AG08396 (cell line): ENCODE measurements around the gene RAB11FIP4.

Experiments
- DNase-seq: peaks from one replicate; pipeline ENCODE4 v3.0.0; 2012; ENCODE audit warnings: low spot score, mixed read lengths

Gene RAB11FIP4

DNA sequence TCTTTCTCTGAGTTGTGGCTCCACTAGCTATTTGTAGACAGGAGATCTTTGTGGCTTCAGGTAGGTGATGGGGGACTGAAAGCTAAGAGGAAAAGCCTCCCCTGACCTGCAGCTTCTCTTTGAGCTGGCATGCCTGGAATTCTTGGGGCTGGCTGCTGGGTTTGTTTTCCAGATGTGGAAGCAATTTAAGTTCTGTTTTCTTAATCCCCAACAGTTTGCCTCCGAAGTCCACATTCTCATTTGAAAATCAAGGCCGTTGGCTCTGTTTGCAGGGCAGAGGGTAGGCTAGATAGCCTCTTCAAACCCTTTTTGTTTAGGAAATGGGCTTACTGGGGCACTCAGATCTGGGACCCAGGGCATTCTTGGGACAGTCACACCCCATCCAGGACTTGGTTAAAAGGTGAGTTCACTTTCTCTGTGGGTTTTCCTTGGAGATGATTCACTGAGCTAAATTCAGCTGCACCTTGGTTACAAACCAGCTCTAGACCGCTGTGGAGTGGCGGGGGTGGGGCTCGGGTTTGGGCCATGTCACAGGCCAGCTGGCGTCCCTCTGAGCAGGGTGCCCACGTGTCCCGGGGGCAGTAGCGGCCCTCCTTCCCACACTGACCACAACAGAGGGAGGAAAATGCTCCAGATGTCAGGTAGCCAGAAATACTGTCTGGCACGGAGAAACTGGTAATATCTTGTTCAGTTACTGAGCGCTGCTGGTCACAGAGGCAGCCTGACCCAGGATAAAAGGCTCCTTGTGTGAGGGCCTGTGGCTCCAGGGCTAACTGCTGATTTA is 108.5 kb downstream of the RAB11FIP4 start:
- DNase-seq, result no peak

DNA sequence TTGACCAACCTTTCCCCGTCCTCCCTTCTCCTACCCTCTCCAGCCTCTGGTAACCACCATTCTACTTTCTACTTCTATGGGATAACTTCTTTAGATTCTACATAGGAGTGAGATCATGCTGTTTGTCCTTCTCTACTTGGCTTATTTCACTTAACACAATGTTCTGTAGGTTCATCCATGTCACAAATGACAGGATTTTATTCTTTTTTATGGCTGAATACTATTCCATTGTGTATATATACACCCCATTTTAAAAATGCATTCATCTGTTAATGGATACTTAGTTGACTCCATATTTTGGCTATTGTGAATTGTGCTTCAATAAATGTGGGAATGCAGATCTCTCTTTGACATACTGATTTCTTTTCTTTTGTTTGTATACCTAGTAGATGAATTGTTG is 115.0 kb downstream of the RAB11FIP4 start:
- DNase-seq, result no peak

DNA sequence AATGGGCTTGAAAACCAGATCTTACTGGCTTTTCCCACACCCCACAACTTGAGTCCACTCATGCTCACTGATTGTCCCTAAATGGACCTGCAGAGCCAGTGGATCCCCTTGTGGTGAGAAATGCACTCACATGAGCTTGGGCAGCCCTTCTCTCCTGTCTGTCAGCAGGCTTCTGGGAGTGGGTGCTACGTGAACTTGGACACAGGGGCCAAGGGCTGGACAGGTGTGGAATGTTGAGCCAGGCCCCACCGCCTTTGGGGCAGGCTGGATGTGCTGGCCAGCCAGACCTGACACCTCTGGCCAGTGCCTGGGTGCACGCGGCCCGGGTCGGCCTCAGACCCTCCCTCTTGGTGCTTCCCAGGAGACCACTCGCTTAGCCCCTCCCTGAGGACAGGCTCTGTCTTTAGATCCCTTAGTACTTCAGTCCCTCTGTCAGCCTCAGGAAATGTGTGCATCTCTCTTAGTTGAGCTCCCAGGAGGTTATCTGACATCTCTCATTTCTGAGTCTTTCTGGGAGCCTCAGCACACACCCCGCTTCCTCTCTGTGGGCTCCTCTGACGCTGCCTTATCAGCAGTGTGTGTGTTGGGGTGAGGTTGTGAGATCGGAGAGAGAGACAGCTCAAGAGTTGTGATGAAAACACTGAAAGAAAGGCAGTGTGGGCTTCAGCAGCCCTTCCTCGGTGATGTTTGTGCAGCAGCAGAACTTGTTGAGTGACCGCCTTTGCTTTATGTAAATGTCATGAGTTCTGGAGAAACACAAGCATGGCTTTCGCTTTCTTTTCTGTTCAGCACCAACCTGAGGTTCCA is 117.0 kb downstream of the RAB11FIP4 start:
- no peak for DNase-seq

DNA sequence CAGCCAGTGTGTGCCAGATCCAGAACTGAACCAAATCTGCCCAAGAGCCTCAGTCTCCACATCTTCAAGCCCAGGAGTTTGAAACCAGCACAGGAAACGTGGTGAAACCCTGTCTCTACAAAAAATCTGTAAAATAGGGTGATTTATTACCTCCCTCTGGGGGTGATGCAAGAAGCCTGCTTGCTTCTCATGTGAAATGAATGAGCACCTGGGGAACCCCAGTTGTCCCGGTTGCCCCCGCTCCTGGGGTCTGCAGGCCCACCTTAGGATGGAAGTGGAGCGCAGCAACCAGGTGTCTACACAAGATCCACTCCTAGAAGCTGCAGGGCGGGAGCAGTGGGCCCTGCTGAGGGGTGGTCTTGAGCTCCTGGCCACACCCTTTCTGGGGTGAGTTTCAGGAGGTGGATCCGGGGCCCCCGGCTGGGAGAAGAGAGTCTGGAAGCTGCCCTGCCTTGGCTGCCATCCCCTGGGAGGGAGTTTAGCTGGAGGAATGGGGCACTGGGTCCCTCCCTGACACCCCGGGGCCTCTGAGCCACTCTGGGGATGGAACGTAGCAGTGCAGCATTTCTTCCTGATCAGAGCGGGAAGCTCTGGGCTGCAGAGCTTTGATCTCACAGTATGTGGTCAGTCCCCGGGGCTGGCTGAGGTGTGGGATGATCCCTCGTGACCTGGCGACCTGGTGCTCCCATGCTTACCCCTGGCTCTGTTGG is 117.8 kb downstream of the RAB11FIP4 start:
- no peak for DNase-seq

DNA sequence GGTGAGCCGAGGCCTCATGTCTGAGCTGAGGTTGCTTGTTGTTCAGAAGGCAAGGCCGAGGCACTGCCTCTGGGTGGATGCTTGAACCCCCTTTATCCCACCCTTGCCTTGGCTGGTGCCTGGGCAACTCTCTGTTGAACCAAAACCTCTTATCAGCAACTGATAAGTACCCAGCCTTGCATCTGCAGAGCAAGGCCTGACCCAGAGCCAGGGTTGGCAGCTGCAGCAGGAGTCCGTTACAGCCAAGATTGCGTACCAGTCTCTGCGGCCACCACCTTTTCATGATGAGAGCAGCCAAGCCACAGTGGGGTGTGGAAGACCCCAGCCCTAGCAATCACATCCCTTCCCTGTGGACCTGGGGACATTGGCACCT is 118.3 kb downstream of the RAB11FIP4 start:
- no peak for DNase-seq

DNA sequence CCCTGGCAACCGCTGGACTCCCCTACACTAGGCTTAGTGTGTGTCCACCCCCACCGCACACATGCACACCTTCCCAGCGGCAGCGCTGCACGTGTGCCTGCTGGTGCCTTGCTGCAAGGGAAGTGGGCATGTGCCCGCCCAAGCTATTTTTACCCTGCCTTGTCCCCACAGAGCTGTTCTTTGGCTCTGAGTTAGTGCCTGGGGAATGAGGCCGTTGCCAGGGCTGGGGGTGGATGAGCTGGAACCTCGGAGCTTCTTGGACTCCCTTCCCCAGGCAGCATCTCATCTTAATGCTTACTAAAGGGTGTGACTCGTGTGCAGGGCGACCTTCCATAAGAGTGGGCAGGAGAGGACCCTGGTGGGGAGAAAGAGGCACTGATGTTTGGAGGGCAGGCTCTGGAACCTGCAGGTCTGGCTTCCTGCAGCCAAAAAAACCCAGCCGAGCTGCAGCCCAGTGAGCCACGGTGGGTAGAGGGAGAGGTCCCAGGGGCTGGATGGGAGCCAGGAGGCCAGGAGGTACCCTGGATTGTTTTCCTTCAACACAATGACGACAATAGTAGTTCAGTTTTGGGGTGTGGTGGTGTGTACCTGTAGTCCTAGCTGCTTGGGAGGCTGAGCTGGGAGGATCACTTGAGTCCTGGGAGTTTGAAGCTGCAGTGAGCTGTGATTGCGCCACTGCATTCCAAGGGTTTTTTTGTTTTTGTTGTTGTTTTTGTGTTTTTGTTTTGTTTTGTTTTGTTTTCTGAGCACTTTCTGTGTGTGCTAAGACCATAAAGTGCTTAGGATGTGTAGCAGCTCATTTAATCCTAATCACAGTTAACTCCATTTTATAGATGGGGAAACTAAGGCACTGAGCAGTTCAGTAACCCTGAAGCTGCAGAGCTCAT is 119.1 kb downstream of the RAB11FIP4 start:
- DNase-seq, result no peak

DNA sequence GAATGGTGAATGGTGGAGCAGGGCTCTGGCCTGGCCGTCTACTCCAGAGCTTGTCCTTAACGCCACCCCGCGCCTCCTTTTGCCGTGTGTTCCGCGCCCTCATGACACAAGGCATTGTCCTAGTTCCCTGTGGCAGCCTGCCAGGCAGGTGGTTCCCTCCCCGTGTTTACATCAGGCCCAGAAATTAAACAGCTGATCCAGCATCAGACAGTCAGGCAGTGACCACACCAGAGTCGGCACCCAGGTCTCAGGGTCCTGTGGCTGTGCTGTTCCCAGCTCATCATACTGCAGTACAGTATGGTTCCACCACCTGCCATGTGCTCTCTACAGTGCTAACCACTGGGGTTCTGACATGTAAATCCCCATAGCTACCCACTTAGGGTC is 119.7 kb downstream of the RAB11FIP4 start:
- no peak for DNase-seq

DNA sequence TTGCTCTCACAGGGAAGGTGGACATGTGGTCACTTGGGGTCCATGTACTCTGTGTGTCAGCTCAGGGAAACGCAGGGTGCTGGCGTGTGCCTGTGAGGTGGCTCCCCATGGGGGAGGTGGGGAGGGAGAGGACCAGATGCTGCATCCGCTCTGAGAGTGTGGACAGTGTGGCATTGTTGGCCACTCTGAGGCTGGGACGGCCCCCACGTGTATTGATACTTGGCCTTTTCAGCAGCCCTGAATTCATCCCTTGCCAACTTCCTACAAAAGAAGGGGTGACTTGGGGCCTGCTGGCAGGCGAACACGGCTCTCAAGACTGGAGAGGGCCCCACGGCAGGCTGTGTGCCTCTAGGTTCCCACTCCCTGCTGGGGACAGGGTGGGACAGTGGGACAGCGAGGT is 120.1 kb downstream of the RAB11FIP4 start:
- DNase-seq, result no peak

DNA sequence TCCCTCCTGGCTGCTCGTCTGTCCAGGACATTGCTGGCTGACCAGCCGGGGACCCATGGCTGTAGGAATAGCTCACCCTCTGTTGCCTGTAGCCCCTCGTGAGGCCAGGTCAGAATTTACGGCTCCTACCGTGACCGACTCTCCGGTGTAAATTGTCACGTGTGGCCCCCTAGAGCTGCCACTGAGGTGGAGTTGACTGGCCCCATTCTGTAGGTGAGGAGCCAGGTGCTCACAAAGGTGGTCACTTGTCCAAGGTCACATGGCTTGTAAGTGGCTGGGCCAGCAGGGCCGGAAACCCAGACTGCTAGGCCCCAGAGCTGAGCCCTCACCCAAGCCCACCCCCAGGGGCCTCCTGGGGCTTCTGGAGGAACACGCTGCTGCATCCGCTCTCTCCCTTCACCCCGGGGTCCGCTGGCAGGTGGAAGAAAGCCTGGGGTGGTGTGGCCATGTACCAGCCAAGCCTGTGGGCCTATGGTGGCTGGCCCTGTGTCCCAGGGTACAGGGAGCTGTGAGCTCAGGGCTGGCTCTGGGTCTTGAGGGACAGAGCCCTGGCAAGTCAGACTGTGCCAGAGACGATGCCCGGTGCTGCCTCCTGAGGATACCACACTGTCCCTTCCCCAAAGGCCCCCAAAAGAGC is 120.7 kb downstream of the RAB11FIP4 start:
- no peak for DNase-seq

DNA sequence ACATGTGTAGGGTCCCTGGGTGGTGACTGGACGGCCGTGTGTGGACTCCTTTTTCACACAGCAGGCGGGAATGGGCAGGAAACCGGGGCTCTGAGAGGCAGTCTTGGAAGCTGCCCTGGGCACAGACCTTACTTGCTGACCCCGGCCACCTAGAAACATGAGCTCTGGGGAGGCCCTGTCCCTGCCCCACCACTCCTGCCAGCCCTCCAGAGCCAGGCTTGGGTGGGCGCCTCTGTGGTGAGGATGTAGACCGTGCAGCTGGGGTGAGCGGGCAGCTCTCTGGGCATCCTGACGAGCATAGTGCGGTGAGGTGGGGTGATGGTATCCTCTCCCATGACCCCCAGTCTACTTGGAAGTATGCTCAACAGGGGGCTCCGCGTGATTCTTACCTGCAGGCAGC is 121.3 kb downstream of the RAB11FIP4 start:
- no peak for DNase-seq

DNA sequence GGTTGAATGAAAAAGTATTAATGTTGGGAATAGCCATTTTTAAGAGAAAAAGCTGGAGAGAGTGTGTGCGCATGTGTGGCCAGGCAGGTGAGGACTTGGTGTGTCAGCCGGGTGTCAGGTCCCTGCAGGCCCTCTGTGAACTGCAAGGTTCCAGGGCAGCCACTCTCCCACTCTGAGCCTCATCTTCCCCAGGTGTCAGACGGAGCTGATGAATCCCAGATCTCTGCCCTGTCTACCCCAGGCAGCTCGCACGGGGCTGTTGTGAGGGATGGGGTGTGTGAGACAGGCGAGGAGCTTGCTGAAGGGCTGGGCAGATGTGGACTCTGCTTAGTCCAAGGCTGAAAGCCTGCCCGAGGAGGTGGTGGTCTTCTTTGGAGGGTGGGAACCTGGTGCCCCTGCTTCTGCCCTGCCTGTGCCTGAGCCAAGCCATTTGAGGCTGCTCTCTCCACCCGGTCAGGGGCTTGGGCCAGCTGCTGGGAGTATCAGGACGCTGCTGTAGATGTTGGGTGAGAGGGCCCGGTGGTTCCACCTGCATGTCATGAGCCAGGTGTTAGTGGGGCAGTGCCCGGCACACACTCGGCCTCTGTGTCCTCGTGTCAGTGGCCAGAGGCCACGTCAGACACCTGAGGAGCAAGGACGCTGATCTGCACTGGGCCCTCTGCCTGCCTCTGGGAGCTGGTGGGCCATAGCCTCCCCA is 122.4 kb downstream of the RAB11FIP4 start:
- DNase-seq, result no peak

DNA sequence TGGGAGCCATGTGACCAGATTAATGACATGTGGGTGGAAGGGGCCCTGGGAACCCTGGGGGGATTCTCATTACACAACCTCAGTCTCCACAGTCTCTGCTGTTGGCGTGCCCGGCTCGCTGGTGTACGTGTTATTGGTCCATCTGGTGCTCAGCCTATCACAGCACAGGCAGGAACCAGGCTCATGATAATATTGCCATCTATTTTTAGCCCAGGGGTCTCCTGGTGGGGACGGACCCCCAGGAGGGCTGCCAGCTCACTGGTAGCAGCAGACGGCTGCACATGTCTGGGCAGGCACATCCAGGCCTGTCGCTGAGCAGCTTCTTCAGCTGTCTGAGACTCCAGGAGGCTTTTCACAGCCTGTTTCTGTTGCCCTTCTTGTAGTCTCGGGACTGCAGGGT is 123.8 kb downstream of the RAB11FIP4 start:
- DNase-seq, result no peak

DNA sequence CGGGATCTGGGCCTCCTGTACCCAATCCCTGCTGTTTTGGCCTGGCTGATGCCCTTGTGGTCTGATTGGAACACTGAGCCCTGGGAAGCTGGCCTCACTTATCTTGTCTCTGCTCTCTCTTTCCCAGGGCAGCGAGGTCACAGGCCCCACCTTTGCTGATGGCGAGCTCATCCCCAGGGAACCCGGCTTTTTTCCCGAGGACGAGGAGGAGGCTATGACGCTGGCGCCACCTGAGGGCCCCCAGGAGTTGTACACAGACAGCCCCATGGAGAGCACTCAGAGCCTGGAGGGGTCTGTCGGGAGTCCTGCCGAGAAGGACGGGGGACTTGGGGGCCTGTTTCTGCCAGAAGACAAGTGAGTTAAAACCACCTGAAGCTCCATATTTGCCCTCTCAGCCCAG is 126.0 kb downstream of the RAB11FIP4 start:
- no peak for DNase-seq

DNA sequence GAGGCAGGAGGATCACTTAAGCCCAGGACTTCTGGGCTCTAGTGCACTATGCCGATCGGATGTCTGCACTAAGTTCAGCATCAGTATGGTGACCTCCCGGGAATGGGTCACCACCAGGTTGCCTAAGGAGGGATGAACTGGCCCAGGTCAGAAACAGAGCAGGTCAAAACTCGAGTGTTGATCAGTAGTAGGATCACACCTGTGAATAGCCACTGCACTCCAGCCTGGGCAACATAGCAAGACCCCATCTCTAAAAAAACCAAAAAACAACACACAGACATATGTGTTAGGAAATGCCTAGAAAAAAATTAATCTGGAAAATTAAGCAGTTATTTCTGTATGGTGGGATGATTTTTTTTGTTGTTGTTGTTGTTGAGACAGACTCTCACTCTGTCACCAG is 127.0 kb downstream of the RAB11FIP4 start:
- DNase-seq, result no peak

DNA sequence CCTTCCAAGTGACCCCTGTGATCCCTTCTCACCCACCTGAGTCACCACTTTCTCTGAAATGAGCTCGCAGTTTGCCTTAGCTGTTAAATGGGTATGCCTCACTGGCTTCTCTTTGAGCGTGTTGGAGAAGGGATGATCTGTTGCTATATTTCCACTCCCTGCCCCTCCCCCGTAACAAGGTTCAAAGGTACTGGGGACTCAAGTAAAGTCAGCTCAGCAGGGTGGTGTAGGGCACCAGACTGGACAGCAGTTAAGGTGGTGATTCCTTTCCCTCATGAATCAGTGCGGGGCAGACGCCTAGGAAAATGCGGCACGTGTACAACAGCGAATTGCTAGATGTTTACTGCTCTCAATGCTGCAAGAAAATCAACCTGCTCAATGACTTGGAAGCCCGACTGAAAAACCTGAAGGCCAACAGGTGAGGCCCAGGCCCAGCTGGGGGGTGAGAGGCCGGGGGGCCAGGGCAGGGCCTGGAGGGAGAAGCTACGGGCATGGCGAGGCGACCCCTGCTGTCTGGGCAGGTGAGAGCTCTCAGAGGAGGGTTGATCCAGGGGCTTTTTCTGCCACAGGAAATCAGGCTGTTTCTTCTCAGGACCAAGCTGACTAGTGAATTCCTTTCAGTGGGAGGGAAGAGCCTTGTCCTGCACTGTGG is 130.3 kb downstream of the RAB11FIP4 start:
- DNase-seq, result no peak

DNA sequence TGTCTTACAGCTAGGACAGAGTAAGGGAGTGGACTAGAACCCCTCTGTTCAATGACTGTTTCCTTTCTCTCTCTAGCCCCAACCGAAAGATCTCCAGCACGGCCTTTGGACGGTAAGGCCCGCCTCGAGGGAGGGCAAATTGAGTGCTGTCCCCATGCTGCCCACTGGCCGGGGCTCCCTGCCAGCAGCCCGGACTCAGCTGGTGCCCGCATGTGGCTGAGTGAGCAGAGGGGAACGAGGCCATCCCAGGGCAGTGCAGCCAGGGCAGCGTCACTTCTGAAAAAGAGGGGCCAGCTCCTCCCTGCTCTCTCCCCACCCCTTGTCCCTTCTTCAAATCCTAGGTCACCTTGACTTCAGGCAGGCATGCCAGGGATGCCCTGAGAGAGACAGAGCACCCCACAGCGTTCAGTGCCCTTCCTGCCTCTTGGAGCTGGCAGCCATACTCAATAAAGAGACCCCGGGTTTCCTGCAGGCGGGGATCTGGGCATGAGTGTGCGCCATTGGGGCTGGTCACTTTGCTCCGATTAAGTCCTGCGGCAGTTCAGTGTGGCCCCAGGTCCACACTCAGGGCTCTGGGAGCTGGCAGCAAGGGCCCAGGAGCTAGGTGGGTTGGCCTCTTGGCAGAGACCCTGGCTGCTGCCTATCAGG is 130.9 kb downstream of the RAB11FIP4 start:
- DNase-seq, result no peak

DNA sequence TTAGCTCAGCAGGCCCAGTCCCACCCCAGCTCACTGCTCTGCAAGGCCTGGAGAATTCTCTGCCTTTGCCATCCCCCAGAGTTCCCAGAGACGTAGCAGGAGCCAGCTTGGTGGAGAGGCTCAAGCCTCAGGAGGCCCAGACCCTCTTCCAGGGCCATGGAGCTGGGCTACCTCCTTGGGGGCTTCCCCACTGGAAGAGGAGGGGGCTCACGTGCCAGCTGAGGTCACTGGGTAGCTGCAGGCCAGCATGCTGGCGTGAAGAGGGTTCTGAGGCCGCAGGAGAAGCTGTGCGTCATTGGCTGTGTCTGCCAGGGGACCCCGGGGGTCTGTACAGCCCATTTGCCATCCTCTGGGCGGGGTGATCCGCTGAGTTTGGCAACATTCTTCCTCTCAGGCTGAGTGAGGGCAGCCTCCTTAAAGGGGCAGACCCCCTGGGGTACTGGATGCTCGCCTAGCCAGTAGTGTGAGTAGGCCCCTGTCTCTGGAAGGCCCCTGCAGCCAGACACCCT is 131.6 kb downstream of the RAB11FIP4 start:
- DNase-seq, result no peak

DNA sequence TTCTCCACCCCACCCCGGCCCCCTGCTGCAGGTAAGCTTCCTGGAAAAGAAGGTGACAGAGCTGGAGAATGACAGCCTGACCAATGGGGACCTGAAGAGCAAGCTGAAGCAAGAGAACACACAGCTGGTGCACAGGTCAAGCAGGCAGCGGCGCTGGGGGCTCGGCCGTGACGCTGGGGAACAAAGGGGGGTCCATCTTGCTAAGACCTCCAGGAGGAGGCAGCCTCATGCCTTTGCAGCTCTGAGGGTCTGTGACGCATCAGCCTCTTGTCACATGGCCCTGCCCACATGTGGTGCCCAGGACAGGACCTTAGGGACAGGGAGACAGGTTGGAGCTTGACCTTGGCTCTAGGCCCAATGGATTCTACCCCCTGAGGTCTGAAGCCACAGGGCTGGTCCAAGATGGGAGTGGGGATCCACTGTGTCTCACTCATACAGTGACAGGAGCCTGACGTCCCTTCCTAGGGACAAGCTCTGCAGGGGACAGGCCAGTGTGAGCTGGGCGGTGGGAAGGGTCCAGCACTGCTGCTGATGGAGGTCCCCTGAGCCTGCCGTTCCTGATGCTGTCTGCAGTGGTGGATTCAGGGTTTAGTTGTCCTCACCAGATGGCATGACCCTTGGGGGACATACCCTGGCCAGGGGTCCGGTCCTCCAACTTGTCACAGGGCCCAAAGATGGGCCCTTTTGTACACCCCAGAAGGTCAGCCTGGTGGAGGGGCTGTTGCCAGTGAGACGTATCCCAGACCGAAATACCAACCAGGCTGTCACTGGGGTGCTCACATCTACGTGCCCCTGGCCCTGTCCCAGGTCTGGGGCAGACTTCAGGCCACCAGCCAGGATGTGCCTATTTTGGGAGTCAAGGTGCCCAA is 132.6 kb downstream of the RAB11FIP4 start:
- no peak for DNase-seq
